ENCODE measurements around the gene TMPRSS7. TPM values are rescaled to one million over a fixed set of nuclear protein-coding genes. Genes with fewer than 3 reads are reported as not detected.

The TMPRSS7 gene
- total and polyA plus RNA-seq, 2 of the 8 experiments (the other 6 are each of a cell fraction or from before 2014, with no cell fraction given): not detected

- TF ChIP-seq GABPA (IDR thresholded peaks at IDR 0.05; ENCODE audit: borderline replicate concordance, insufficient read depth, low read length): no peak
- TF ChIP-seq TEAD4 (IDR thresholded peaks at IDR 0.05; ENCODE audit: low read depth, low read length): no peak
- no peak for TF ChIP-seq SP4 (IDR thresholded peaks at IDR 0.05; ENCODE audit: low read length)
- TF ChIP-seq JUN (IDR thresholded peaks at IDR 0.05; ENCODE audit: low read depth, low read length): no peak
- TF ChIP-seq EZH2 (IDR thresholded peaks at IDR 0.05; ENCODE audit: low read depth, low read length, severe bottlenecking): no peak
- TF ChIP-seq PHF8 (conservative IDR thresholded peaks at IDR 0.05; ENCODE audit: low read depth, low read length): no peak
Observed at GRCh38 chr3:112127522-112128494, 93.3 kb downstream of the TMPRSS7 start (continued).
